Vagina (tissue), 2 donors: Measurements from ENCODE around the gene GLT1D1. TPM values are rescaled to one million over a fixed set of nuclear protein-coding genes. Genes with fewer than 3 reads are reported as not detected.

Experiments
- DNase-seq, 2 donors: peaks; one replicate each; pipeline ENCODE4 v3.0.0-alpha.2; 2017; ENCODE audit errors: extremely low spot score in 2 of 2
- H3K27ac ChIP-seq: fragments of 200-600 bp; sonication (generic); one replicate; pipeline ENCODE4 v1.5.1; 2019
- H3K27me3 ChIP-seq: fragments of 200-600 bp; sonication (generic); one replicate; pipeline ENCODE4 v1.5.1; 2019
- H3K36me3 ChIP-seq, 2 donors: fragments of 200-600 bp; sonication (generic); one replicate each; pipeline ENCODE4 v1.5.1; 2017 to 2019
- H3K4me1 ChIP-seq: fragments of 200-600 bp; sonication (generic); one replicate; pipeline ENCODE4 v1.5.1; 2019
- H3K4me3 ChIP-seq, 2 donors: fragments of 200-600 bp; sonication (generic); 1 replicate in 1 of 2; 2 replicates in 1 of 2; pipeline ENCODE4 v1.5.1; 2016 to 2019
- H3K9me3 ChIP-seq: fragments of 200-600 bp; sonication (generic); one replicate; pipeline ENCODE4 v1.5.1; 2019
- POLR2A ChIP-seq, 2 donors: fragments of 450-650 bp; IDR thresholded peaks; one replicate each; pipeline ENCODE4 v1.6.1; 2017; ENCODE audit warnings: antibody characterized with exemption in 2 of 2, mild to moderate bottlenecking in 2 of 2, moderate library complexity in 2 of 2
- POLR2AphosphoS5 ChIP-seq, 2 donors: sonication (generic); formaldehyde crosslinking; IDR thresholded peaks; one replicate each; pipeline ENCODE4 v1.9.0; 2017; ENCODE audit warnings: antibody characterized with exemption in 2 of 2, mild to moderate bottlenecking in 2 of 2, low read depth in 1 of 2; ENCODE audit not compliant: insufficient read depth in 1 of 2
- intact Hi-C: fragments of 100-400 bp; cut with DNase I; formaldehyde crosslinking; loops from one replicate; pipeline ENCODE4 v1.15.1; 2023
- total RNA-seq: library from RNA; depleted of rRNA; stranded (reverse); fragments of >200 nt; gene quantifications from one replicate; pipeline ENCODE4 v1.2.3, GENCODE V29; 2016
- TF ChIP-seq, protein P1 (sequence below), 3 experiments: fragments of 450-650 bp in 2 of 3; fragments of 200-600 bp in 1 of 3; sonication (generic) in 1 of 3; IDR thresholded peaks; one replicate each; pipeline ENCODE4 v1.5.1; 2017 to 2019; ENCODE audit warnings: antibody characterized with exemption in 3 of 3, mild to moderate bottlenecking in 2 of 3, moderate library complexity in 2 of 3

The GLT1D1 gene
- total RNA-seq, 1 donor from 2014 or later: 0.74 TPM

DNA sequence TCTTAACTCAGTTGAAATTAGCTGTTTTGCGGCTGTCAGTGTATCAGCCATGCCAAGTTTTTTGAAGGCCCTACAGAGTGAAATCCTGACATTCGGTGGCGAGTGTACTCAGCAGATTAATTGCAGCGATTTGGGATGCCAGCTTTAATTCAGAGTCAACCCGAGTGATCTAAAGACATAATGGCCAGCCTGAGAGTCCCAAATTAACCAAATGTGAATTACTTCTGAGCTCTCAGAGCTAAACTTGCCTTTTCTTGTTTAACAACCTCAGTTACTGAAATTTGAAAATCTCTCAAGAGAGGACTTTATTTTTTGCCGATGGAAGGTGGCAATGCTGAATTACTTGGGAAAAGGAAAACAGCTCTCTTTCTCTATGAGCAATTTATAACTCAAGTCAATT, 148.5 kb downstream of the GLT1D1 start:
- no peaks in the 10 kb centered on the region for H3K36me3 ChIP-seq
- H3K9me3 ChIP-seq: no peaks in the 10 kb centered on the region
- H3K27ac ChIP-seq: no peak overlapping the region
- no peak overlapping the region for H3K4me3 ChIP-seq
- TF ChIP-seq POLR2A (IDR thresholded peaks at IDR 0.05) (no peak), POLR2AphosphoS5 (IDR thresholded peaks at IDR 0.05; ENCODE audit: insufficient read depth in 1 of 2, low read depth in 1 of 2) (no peak)
- TF ChIP-seq, protein P1, sequence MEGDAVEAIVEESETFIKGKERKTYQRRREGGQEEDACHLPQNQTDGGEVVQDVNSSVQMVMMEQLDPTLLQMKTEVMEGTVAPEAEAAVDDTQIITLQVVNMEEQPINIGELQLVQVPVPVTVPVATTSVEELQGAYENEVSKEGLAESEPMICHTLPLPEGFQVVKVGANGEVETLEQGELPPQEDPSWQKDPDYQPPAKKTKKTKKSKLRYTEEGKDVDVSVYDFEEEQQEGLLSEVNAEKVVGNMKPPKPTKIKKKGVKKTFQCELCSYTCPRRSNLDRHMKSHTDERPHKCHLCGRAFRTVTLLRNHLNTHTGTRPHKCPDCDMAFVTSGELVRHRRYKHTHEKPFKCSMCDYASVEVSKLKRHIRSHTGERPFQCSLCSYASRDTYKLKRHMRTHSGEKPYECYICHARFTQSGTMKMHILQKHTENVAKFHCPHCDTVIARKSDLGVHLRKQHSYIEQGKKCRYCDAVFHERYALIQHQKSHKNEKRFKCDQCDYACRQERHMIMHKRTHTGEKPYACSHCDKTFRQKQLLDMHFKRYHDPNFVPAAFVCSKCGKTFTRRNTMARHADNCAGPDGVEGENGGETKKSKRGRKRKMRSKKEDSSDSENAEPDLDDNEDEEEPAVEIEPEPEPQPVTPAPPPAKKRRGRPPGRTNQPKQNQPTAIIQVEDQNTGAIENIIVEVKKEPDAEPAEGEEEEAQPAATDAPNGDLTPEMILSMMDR (IDR thresholded peaks at IDR 0.05): no peak
- DNase-seq: no peak
- no peaks in the 10 kb centered on the region for H3K27me3 ChIP-seq
- no peaks in the 10 kb centered on the region for H3K4me1 ChIP-seq
- intact Hi-C loops: no loop called here

DNA sequence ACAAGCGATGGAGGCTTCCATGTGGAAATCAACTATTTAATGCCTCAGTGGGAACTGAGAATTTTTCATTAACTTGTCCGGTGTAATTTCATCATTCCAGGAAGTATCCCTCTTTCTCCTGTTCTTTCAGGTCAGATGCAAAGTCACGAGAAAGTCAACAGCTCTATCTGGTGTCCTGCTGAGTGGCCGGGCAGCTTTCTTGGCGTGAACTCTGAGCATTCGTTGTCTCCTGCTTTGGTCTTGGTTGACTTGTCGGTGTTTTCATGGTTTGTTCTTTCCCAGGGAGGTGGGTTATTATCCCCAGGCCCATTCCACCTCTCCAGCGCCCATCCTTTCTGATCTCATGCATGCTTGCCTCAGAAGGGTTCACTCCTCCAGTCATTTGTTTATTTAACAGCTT, 149.1 kb downstream of the GLT1D1 start:
- intact Hi-C loops: no loop called here
- H3K27me3 ChIP-seq: no peaks in the 10 kb centered on the region
- TF ChIP-seq POLR2A (IDR thresholded peaks at IDR 0.05): no peak
- TF ChIP-seq, protein P1 (IDR thresholded peaks at IDR 0.05): no peak
- no peak for TF ChIP-seq POLR2AphosphoS5 (IDR thresholded peaks at IDR 0.05; ENCODE audit: insufficient read depth in 1 of 2, low read depth in 1 of 2)

DNA sequence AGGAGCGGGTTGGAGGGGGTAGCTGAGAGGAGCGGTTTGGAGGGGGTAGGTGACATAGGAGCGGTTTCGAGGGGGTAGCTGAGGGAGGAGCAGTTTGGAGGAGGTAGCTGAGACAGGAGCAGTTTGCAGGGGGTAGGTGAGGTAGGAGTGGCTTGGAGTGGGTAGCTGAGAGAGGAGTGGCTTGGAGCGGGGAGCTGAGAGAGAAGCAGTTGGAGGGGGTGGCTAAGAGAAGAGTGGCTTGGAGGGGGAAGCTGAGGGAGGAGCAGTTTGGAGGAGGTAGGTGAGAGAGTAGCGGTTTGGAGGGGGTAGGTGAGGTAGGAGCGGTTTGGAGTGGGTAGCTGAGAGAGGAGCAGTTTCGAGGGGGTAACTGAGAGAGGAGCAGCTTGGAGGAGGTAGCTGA, 152.1 kb downstream of the GLT1D1 start:
- Histone ChIP-seq H3K36me3 (no peaks in the 10 kb centered on the region), H3K27me3 (no peaks in the 10 kb centered on the region), H3K9me3 (no peaks in the 10 kb centered on the region), H3K4me1 (no peaks in the 10 kb centered on the region), H3K27ac (no peak overlapping the region), H3K4me3 (no peak overlapping the region)
- no peak for DNase-seq
- intact Hi-C loops: no loop called here
- no peak for TF ChIP-seq POLR2AphosphoS5 (IDR thresholded peaks at IDR 0.05; ENCODE audit: insufficient read depth in 1 of 2, low read depth in 1 of 2)
- TF ChIP-seq, protein P1 (IDR thresholded peaks at IDR 0.05): no peak
- no peak for TF ChIP-seq POLR2A (IDR thresholded peaks at IDR 0.05)

More for the DNA sequence above, 149.1 kb downstream of the GLT1D1 start:
- no peak for DNase-seq
- Histone ChIP-seq H3K36me3 (no peaks in the 10 kb centered on the region), H3K4me3 (no peak overlapping the region), H3K27ac (no peak overlapping the region), H3K4me1 (no peaks in the 10 kb centered on the region), H3K9me3 (no peaks in the 10 kb centered on the region)

DNA sequence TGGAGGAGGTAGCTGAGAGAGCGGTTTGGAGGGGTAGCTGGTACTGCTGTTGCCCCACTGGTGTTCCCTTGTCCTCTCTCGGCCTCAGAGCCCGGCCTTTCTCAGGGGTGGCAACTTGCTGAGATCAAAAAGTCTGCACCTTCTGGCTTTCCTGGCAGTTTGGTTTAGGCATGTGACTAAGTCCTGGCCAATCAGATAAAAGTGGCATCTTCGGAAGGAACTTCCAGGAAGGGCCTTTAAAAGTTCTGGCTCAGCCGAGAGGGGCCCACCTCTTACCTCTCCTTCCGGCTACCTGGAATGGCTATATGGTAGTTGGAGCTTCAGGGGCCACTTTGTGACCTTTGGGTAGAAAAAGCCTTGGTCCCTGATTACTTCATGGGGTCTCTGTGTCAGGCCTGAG, 152.6 kb downstream of the GLT1D1 start:
- Histone ChIP-seq H3K4me3 (no peak overlapping the region), H3K36me3 (no peaks in the 10 kb centered on the region), H3K9me3 (no peaks in the 10 kb centered on the region), H3K27ac (no peak overlapping the region), H3K27me3 (no peaks in the 10 kb centered on the region), H3K4me1 (no peaks in the 10 kb centered on the region)
- DNase-seq: no peak
- intact Hi-C loops: no loop called here
- no peak for TF ChIP-seq POLR2AphosphoS5 (IDR thresholded peaks at IDR 0.05; ENCODE audit: insufficient read depth in 1 of 2, low read depth in 1 of 2)

DNA sequence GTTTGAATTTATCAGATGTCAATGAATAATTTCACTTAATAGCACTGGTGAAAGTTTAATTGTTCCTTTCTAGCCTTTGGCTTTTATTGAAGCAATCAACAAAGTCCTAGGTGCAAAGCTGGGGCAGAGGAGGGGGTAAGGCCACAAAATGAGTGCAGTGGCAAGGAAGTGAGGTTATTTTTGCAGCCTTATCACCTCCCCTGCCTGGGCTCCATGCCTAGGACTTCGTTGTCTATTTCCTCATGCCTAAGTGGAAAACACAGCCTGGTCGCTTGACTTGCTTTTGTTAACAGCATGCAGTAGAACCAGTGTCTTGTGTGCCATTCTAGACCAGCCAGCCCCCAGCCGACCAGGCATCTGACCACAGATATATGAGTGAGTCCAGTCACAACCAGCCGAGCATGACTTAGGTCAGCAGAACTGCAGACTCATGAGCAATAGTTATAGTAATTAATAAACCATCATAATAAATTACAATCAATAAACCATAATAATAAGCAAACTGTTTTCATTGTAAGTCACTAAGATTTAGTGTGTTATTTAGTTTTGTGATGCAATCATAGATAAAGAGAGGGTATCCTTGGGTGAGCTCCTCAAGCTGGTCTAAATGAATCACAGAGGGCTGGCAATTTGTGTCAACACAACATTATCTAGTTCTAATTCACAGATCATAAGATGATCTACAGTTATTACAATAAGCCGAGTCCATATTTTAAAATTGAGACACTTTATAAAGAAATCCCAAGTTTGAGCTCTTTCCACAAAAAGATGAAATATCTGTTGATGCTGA, 156.8 kb downstream of the GLT1D1 start:
- H3K4me1 ChIP-seq: no peaks in the 10 kb centered on the region
- no peaks in the 10 kb centered on the region for H3K27me3 ChIP-seq
- TF ChIP-seq, protein P1 (IDR thresholded peaks at IDR 0.05): no peak
- TF ChIP-seq POLR2AphosphoS5 (IDR thresholded peaks at IDR 0.05; ENCODE audit: insufficient read depth in 1 of 2, low read depth in 1 of 2): no peak
- no peak for TF ChIP-seq POLR2A (IDR thresholded peaks at IDR 0.05)
- no peaks in the 10 kb centered on the region for H3K36me3 ChIP-seq
- no peak overlapping the region for H3K27ac ChIP-seq
- no peak overlapping the region for H3K4me3 ChIP-seq
- no peak for DNase-seq
- no peaks in the 10 kb centered on the region for H3K9me3 ChIP-seq
- intact Hi-C loops: no loop called here
